OCI-LY3 (cell line): Measurements from ENCODE around the gene INF2.

ENCODE experiments used
- EZH2phosphoT487 ChIP-seq: fragments of 200-600 bp; shearing (Covaris generic); IDR thresholded peaks from 2 replicates; pipeline ENCODE4 v1.6.1; 2018; ENCODE audit warnings: antibody characterized with exemption, mixed run types, low read depth
- TF ChIP-seq, protein P1 (sequence below): fragments of 200-600, 300-600 bp; sonication (generic); IDR thresholded peaks from 2 replicates; pipeline ENCODE4 v1.5.1; 2014; ENCODE audit warnings: antibody characterized with exemption, low read length, low read depth

DNA sequence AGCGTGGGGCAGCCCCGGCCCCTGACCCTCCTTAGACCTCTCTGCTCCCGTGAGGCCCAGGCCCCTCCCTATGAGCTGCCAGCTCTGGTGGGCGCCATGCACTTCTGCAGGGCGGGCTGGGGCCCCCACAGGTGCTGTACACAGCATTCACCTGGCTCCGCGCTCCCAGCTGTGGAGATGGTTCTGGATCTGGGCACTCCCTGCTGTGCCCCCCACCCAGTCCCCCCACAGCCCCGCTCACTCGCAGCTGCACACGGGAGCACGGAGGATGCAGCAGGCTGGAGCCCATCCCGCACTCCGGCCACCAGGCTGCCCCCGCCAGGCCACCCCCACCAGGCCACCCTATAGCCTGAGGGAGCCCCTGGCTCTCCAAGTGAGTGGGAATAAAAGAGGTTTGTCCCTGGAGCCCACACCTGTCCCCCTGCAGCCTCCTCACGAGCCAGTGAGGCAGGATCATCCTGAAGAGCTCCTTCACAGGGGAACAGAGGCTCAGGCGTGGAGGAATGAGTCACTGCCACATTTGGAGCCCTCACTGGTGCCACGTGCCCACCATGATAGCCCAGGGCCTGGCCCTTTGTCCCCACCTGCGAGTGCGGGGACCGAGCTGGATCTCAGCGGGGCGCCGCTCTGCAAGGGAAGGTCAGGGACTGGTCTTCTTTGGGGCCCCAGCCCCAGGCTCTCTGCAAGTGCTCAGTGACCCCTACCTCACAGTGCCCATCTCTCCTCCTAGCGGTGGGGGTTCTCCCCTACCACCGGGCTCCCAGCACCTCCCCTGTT lies 36.5 kb downstream of the INF2 start:
- TF ChIP-seq, protein P1, sequence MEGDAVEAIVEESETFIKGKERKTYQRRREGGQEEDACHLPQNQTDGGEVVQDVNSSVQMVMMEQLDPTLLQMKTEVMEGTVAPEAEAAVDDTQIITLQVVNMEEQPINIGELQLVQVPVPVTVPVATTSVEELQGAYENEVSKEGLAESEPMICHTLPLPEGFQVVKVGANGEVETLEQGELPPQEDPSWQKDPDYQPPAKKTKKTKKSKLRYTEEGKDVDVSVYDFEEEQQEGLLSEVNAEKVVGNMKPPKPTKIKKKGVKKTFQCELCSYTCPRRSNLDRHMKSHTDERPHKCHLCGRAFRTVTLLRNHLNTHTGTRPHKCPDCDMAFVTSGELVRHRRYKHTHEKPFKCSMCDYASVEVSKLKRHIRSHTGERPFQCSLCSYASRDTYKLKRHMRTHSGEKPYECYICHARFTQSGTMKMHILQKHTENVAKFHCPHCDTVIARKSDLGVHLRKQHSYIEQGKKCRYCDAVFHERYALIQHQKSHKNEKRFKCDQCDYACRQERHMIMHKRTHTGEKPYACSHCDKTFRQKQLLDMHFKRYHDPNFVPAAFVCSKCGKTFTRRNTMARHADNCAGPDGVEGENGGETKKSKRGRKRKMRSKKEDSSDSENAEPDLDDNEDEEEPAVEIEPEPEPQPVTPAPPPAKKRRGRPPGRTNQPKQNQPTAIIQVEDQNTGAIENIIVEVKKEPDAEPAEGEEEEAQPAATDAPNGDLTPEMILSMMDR = no peak
- no peak for TF ChIP-seq EZH2phosphoT487
